ENCODE measurements around the gene CHKB.
"Not testable (repeated sequence)": the region's sequence is repeated elsewhere in the genome, so short reads cannot be mapped to it uniquely, and the experiment has no call there.

Gene CHKB

GRCh38 chr22:50582493-50583293 lies at the start of gene CHKB:
CHKB (minus strand) TSS chr22:50582849; CDS start chr22:50582781, 68 bp downstream.
- peak; percentile 96 for DNase-seq (ENCODE audit: low read depth)

- DNase-seq (ENCODE audit: low read depth): no peak
Observed at GRCh38 chr22:50630376-50630775, 47.7 kb upstream of the CHKB start.

- no peak for DNase-seq (ENCODE audit: low read depth)
Observed at GRCh38 chr22:50628543-50629134, 46.0 kb upstream of the CHKB start.

- peak; percentile 66 for DNase-seq (ENCODE audit: low read depth)
Observed at GRCh38 chr22:50627642-50628542, 45.2 kb upstream of the CHKB start, which contains the start of gene ARSA. ARSA (minus strand) TSS chr22:50628152; CDS start chr22:50627779, 373 bp downstream.

GRCh38 chr22:50626850-50627641 lies 44.4 kb upstream of the CHKB start:
- no peak for DNase-seq (ENCODE audit: low read depth)

GRCh38 chr22:50626314-50626849 lies 43.7 kb upstream of the CHKB start:
- no peak for DNase-seq (ENCODE audit: low read depth)

- no peak for DNase-seq (ENCODE audit: low read depth)
Observed at GRCh38 chr22:50625568-50626313, 43.1 kb upstream of the CHKB start.

GRCh38 chr22:50625131-50625567 lies 42.5 kb upstream of the CHKB start:
- no peak for DNase-seq (ENCODE audit: low read depth)

GRCh38 chr22:50624347-50625130 lies 41.9 kb upstream of the CHKB start:
- no peak for DNase-seq (ENCODE audit: low read depth)

GRCh38 chr22:50622723-50623327 lies 40.2 kb upstream of the CHKB start:
- DNase-seq (ENCODE audit: low read depth): no peak

GRCh38 chr22:50621948-50622722 lies 39.5 kb upstream of the CHKB start:
- no peak for DNase-seq (ENCODE audit: low read depth)

- no peak for DNase-seq (ENCODE audit: low read depth)
Observed at GRCh38 chr22:50621356-50621880, 38.8 kb upstream of the CHKB start.

- no peak for DNase-seq (ENCODE audit: low read depth)
Observed at GRCh38 chr22:50620593-50621355, 38.1 kb upstream of the CHKB start.

- DNase-seq (ENCODE audit: low read depth): not testable (repeated sequence)
Observed at GRCh38 chr22:50614296-50614695, 31.6 kb upstream of the CHKB start.

GRCh38 chr22:50613291-50613981 lies 30.8 kb upstream of the CHKB start:
- DNase-seq (ENCODE audit: low read depth): no peak

- no peak for DNase-seq (ENCODE audit: low read depth)
Observed at GRCh38 chr22:50612528-50613221, 30.0 kb upstream of the CHKB start.

Data from stimulated activated CD4-positive, alpha-beta T cell treated with anti-CD3 and anti-CD28 coated beads, Interleukin-2, amount 100 ng/mL, for 4 hours (primary cell).